Calu3 (cell line): ENCODE data around the gene NXPE3. TPM values are rescaled to one million over a fixed set of nuclear protein-coding genes. Genes with fewer than 3 reads are reported as not detected.

Experiments
- BruUV-seq: library from RNA; stranded (reverse); fragments of 400-500 nt; replicated peaks from 2 replicates; lab custom pipeline; 2021; lab: Mats Ljungman, UMichigan
- CTCF ChIA-PET: fragments of 300-600 bp; sonication (Branson Sonifier 250); formaldehyde crosslinking; loops from one replicate; lab custom pipeline; 2022; ENCODE audit warnings: antibody characterized with exemption; lab: Charles Lee
- DNase-seq: peaks from one replicate; pipeline ENCODE4 v3.0.0; 2022
- H3K27ac Mint-ChIP-seq: one replicate; pipeline ENCODE4 v1.8.0; 2022; ENCODE audit warnings: mixed read lengths; ENCODE audit not compliant: unreplicated experiment
- H3K27me3 Mint-ChIP-seq: one replicate; pipeline ENCODE4 v1.8.0; 2022; ENCODE audit warnings: mixed read lengths; ENCODE audit not compliant: unreplicated experiment
- H3K36me3 Mint-ChIP-seq: one replicate; pipeline ENCODE4 v1.8.0; 2022; ENCODE audit warnings: mild to moderate bottlenecking, moderate library complexity, mixed read lengths; ENCODE audit not compliant: insufficient read depth, unreplicated experiment
- H3K4me1 Mint-ChIP-seq: one replicate; pipeline ENCODE4 v1.8.0; 2022; ENCODE audit warnings: mild to moderate bottlenecking, low read depth, mixed read lengths; ENCODE audit not compliant: unreplicated experiment
- H3K4me3 Mint-ChIP-seq: one replicate; pipeline ENCODE4 v1.8.0; 2022; ENCODE audit warnings: mild to moderate bottlenecking, low read depth, moderate library complexity, mixed read lengths; ENCODE audit not compliant: unreplicated experiment
- H3K9me3 Mint-ChIP-seq: one replicate; pipeline ENCODE4 v1.8.0; 2022; ENCODE audit warnings: low read depth, mixed read lengths; ENCODE audit not compliant: unreplicated experiment
- CTCF ChIP-seq: fragments of 200-600 bp; IDR thresholded peaks from one replicate; pipeline ENCODE4 v1.8.0; 2022; ENCODE audit warnings: antibody characterized with exemption; ENCODE audit not compliant: unreplicated experiment
- intact Hi-C: fragments of 100-400 bp; cut with micrococcal nuclease; formaldehyde crosslinking; loops from one replicate; pipeline ENCODE4 v1.10.0; 2022; ENCODE audit not compliant: unreplicated experiment
- total RNA-seq: library from RNA; stranded (reverse); gene quantifications from 2 replicates; pipeline ENCODE4 v1.2.3, GENCODE V29; 2022

Gene NXPE3
- total RNA-seq, 1 experiment from 2014 or later, result 3.0 TPM

- intact Hi-C loops, result no loop called here
Measured at GRCh38 chr3:101796077-101796680, 17.2 kb downstream of the NXPE3 start.

GRCh38 chr3:101801174-101801573 is 22.2 kb downstream of the NXPE3 start:
- H3K27me3 Mint-ChIP-seq, result no peaks in the 10 kb centered on the region
- H3K27ac Mint-ChIP-seq, result no peak overlapping the region
- H3K36me3 Mint-ChIP-seq, result no peaks in the 10 kb centered on the region
- CTCF ChIA-PET, result interaction anchor here (0.6 kb wide), 1 partner anchor 32 kb away, joined by 4 read pairs; no protein-coding TSS in a partner anchor
- TF ChIP-seq CTCF, result no peak
- DNase-seq, result no peak
- no TSS peak for BruUV-seq
- no peaks in the 10 kb centered on the region for H3K9me3 Mint-ChIP-seq
- no peaks in the 10 kb centered on the region for H3K4me1 Mint-ChIP-seq
- intact Hi-C loops, result loop anchor here (10.0 kb wide), 1 partner anchor 106 kb away; no protein-coding TSS in a partner anchor
- H3K4me3 Mint-ChIP-seq, result no peak overlapping the region

More at GRCh38 chr3:101796077-101796680, 17.2 kb downstream of the NXPE3 start:
- no peak for DNase-seq
- Mint-ChIP-seq H3K4me3 (no peak overlapping the region), H3K9me3 (no peaks in the 10 kb centered on the region), H3K27me3 (no peaks in the 10 kb centered on the region), H3K4me1 (no peaks in the 10 kb centered on the region), H3K36me3 (no peaks in the 10 kb centered on the region), H3K27ac (no peak overlapping the region)
- CTCF ChIA-PET, result no interaction called here
- no TSS peak for BruUV-seq
- no peak for TF ChIP-seq CTCF

GRCh38 chr3:101802179-101802578 is 23.2 kb downstream of the NXPE3 start:
- H3K4me1 Mint-ChIP-seq, result no peaks in the 10 kb centered on the region
- DNase-seq, result no peak
- CTCF ChIA-PET, result interaction anchor here (0.9 to 1.2 kb wide), 2 partner anchors 126 to 734 kb away, joined by 3 to 6 read pairs; partner anchors contain the start of gene ZBTB11
- no TSS peak for BruUV-seq
- H3K4me3 Mint-ChIP-seq, result no peak overlapping the region
- intact Hi-C loops, result loop anchor here (10.0 kb wide), 1 partner anchor 107 kb away; no protein-coding TSS in a partner anchor
- no peak overlapping the region for H3K27ac Mint-ChIP-seq
- H3K9me3 Mint-ChIP-seq, result no peaks in the 10 kb centered on the region
- no peaks in the 10 kb centered on the region for H3K36me3 Mint-ChIP-seq
- H3K27me3 Mint-ChIP-seq, result no peaks in the 10 kb centered on the region
- TF ChIP-seq CTCF, result no peak

- Mint-ChIP-seq H3K36me3 (no peaks in the 10 kb centered on the region), H3K27ac (no peak overlapping the region), H3K4me1 (no peaks in the 10 kb centered on the region), H3K27me3 (no peaks in the 10 kb centered on the region), H3K4me3 (no peak overlapping the region), H3K9me3 (no peaks in the 10 kb centered on the region)
- CTCF ChIA-PET, result interaction anchor here (0.9 to 1.4 kb wide), 3 partner anchors 127 to 733 kb away, joined by 3 to 6 read pairs (median 4); partner anchors contain the start of gene ZBTB11
- TF ChIP-seq CTCF, result peak; percentile 40
- intact Hi-C loops, result loop anchor here (10.0 kb wide), 1 partner anchor 108 kb away; no protein-coding TSS in a partner anchor
- peak; percentile 41 for DNase-seq
- no TSS peak for BruUV-seq
Measured at GRCh38 chr3:101803173-101803782, 24.3 kb downstream of the NXPE3 start.
